ENCODE results near the gene FUNDC2.

DNA sequence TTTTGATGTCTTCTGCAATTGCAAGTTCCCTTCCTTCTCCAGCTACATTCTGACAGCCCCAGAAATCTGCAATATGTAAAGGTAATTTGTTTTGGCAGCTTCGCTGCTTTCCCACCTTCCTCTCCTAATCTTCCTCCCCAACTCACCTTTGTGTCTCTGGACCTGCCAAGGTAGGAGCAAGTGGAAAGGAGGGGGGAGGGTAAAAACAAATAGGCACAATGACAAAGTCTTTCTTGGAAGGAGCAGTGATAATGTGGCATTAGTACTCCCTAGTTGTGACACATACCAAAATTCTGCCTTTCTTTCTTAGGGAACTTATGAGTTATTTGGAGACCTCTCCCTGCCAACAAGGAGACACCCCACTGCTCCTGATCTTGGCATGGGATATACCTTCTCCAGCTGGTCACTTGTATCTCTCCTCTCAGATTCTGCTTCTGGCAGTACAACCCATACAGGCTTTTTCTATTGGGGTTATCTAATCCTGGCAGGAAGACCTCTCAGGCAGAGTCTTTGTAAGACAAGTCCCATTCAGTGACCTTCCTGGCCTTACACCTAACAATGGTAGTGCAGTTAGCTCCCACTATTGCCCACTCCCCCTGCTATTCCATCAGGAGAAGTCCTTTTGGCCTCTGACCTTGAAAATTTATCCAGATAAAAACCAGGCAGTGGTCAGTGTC is 28.3 kb upstream of the FUNDC2 start:
- TF ChIP-seq, protein P1, sequence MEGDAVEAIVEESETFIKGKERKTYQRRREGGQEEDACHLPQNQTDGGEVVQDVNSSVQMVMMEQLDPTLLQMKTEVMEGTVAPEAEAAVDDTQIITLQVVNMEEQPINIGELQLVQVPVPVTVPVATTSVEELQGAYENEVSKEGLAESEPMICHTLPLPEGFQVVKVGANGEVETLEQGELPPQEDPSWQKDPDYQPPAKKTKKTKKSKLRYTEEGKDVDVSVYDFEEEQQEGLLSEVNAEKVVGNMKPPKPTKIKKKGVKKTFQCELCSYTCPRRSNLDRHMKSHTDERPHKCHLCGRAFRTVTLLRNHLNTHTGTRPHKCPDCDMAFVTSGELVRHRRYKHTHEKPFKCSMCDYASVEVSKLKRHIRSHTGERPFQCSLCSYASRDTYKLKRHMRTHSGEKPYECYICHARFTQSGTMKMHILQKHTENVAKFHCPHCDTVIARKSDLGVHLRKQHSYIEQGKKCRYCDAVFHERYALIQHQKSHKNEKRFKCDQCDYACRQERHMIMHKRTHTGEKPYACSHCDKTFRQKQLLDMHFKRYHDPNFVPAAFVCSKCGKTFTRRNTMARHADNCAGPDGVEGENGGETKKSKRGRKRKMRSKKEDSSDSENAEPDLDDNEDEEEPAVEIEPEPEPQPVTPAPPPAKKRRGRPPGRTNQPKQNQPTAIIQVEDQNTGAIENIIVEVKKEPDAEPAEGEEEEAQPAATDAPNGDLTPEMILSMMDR (IDR thresholded peaks at IDR 0.05): no peak
- no peak for TF ChIP-seq POLR2A (IDR thresholded peaks at IDR 0.05)
